GM18519 (cell line): Measurements from ENCODE around the gene GADD45G.

Experiments used
- ATAC-seq: cut with Tn5 transposase; IDR thresholded peaks from one replicate; pipeline ENCODE4 v1.9.1; 2021; ENCODE audit warnings: mild to moderate bottlenecking, moderate library complexity; ENCODE audit not compliant: unreplicated experiment, low FRiP score

The GADD45G gene

DNA sequence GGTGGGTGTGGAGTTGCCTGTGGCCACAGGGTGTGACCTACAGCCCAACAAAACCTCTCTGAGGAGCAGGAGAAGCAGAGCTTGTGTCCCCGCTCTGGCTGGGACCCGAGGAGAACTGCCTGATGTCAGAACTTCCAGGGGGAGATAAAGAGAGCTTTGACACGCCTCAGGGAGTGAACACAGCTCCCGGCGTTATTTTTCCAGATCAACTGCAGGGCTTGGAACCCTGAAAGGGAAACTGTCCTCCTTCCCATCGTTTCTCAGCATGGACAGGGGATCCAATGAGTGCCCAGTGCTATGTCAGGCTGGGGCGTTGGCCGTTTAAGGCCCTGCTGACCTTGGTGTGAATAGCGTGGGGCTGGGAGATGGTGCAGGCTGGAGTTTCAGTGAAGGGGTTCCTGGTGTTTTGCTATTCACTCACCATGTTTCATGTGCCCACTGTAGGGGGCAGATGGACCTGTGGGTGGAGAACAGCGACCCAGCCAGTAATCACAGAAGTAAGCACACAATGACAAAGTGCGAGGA is 22.0 kb downstream of the GADD45G start:
- ATAC-seq = no peak

GRCh38 chr9:89628601-89629000 is 23.8 kb downstream of the GADD45G start:
- ATAC-seq = no peak

GRCh38 chr9:89629081-89629976 is 24.5 kb downstream of the GADD45G start:
- no peak for ATAC-seq

DNA sequence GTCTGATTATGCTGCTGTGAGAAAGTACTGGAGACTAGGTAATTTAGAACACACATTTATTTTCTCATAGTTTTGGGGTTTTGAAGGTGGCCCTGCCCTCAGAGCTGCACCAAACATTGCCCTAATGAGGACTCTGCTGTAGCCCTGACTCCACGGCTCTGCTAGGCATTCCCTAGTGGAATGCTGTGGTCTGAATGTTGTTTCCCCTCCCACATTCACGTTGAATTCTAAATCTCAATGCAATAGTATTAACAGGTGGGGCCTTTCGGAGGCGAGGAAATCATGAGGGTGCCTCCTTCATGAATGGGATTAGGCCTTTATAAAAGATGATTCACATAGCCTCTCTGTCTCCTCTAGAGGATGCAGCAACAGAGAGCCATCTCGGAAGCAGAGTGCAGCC is 25.7 kb downstream of the GADD45G start:
- no peak for ATAC-seq

DNA sequence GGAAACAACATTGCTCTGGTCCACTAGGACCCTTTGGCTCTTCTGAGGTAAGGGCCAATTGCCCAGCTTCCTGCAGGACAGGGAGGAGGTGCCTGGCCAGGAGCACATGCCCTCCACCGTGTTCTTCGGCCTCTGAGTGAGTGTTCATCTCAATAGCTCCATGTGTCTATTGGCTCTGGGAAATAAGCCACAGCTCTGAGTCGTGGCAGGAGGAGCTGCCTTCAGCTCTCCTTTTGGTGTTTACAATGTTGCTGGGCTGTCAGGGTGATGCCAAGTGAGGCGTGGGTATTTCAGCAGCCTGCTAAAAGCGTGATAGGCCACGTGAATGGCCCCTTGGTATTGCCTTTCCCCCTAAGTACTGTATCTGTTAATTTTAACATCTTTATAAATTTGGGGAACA is 26.6 kb downstream of the GADD45G start:
- no peak for ATAC-seq

GRCh38 chr9:89632192-89632733 is 27.5 kb downstream of the GADD45G start:
- no peak for ATAC-seq

DNA sequence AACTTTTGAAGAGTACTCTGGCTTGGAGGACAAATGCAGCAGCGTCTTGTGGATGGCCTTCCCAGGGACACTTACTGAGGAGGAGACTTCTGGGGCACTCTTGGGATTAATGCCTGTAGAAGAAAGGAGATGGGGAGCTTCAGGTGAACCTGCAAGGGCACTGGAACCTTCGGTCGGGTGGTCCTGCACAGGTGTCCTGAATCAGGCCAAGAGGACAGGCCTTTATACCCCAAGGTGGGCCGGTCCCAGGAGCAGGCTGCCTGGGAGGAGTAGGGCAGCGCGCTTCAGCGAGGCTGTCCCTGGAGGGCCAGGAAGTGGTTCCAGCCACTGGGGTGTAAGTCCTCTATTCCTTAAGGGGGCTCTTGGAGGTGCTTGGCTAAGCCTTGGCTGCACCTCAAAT is 27.9 kb downstream of the GADD45G start:
- ATAC-seq = no peak

DNA sequence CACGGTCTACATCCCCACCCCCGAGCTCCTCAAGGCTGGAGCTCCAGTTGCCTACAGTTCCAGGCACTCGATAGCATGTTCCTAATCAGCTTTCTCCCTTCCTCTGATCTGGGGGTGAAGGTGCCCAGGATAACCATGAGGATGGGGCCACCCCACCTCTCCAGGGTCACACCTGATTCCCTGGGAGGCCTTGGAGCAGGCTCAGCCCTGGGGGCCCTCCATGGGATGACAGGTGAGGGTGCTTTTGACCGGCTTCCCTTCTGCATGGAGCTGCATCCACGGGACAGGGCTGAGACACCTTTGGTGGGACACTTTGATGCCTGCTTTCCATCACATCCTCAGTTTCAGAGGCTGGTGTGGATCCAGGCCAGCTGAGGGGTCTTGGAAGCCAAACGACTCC is 28.6 kb downstream of the GADD45G start:
- ATAC-seq = no peak

DNA sequence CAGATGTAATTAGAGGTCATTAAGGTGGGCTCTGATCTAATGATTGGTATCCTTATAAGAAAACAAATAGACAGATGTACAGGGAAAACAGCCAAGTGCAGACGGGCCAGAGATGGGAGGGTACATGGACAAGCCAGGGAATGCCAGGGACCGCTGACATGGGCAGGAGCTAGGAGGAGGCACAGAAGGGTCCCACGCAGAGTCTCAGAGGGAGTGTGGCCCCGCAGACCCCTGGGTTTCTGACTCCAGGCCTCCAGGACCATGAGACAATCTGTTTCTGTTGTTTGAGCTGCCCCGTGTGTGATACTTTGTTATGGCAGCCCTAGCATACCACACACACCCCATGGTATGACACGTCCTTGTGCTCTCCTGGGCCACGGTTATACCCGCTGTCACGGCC is 29.1 kb downstream of the GADD45G start:
- no peak for ATAC-seq

- no peak for ATAC-seq
These were observed 30.4 kb downstream of the GADD45G start for GRCh38 chr9:89634995-89635742.

GRCh38 chr9:89635816-89636215 is 31.0 kb downstream of the GADD45G start:
- ATAC-seq = no peak

- no peak for ATAC-seq
These were observed 33.0 kb downstream of the GADD45G start for GRCh38 chr9:89637787-89638186.

DNA sequence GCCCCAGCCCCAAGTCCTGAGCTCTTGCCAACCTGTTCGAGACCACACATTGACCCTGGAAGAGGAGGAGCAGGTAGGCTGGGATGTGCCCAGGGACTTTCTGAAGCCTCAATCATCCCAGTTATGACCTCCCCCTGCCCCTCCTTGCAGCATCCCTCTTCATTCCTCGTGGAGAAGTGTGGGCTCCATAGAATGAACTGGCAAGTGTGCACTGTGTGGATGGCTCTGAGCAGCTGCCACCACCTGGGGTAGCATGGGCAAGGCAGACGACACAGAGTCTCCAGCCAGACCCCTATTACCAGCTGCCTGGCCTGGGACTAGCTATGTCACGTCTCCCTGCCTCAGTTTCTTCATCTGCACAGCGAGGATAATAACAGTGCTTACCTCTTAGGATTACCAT is 33.5 kb downstream of the GADD45G start:
- no peak for ATAC-seq

GRCh38 chr9:89638893-89639292 is 34.1 kb downstream of the GADD45G start:
- ATAC-seq = no peak

DNA sequence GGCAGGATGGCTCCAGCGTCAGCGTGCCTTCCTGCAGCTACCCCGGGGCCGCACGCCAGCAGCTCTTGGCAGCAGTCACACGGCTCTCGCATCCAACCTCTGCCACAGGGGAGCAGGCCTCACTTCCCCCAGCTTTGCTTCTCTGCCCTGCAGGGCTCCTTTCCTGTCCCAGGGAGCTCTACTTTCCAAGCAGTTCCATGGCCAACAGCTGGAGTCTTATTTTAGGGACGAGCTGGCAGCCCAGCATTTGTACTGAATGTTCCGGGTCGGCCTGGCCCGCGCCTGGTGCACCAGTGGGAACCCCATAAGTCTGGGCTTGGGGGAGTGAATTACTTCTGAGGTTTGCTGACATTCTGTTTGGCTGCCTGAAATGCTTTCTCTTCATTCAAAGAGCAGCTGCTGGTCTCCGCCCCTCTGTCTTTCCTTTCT is 34.6 kb downstream of the GADD45G start:
- ATAC-seq = no peak

DNA sequence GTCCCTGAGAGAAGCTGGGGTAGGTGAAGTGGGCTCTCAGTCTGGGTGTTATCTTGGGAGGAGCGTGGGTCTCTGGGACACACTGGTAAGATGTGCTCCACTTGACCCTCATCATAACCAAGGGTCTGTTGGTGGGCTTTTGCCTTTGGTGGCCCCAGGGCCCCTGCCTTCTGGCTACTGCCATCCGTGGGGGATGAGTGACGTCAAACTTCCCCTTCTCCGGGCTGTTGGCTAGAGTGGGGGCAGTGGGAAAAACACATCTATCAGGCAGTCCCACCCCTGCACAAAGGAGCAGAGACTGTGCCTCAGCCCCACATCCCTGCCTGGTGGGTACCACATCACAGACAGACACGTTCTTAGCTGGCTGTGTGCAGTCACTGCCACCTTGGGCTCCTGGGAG is 35.1 kb downstream of the GADD45G start:
- no peak for ATAC-seq

- ATAC-seq = no peak
These were observed 35.5 kb downstream of the GADD45G start for GRCh38 chr9:89640361-89640760.

GRCh38 chr9:89640801-89641200 is 36.0 kb downstream of the GADD45G start:
- no peak for ATAC-seq

DNA sequence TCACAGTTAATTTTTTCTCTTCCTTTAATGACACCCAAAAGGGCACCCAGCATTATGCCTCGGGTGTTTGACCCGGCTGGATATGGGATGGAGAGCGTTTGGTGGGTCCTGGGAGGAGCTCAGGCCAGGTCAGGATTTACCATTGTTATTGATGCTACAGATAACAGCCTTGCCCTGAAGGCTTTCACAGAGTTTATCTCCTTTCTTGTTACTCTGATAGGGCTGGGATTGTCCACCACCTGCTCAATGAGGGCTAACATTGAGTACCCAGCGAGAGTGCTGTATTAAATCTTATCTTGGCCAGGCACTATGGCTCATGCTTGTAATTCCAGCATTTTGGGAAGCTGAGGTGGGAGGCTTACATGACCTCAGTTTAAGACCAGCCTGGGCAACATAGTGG is 37.2 kb downstream of the GADD45G start:
- no peak for ATAC-seq

- ATAC-seq = no peak
These were observed 38.0 kb downstream of the GADD45G start for GRCh38 chr9:89642789-89643188.
